ENCODE measurements around the gene DCPS. TPM values are rescaled to one million over a fixed set of nuclear protein-coding genes. Genes with fewer than 3 reads are reported as not detected.
A peak's percentile ranks its signal among the peaks of the same experiment; 100 is the strongest.

DCPS gene
- total RNA-seq, 1 donor from 2014 or later, result 42.1 TPM

DNA sequence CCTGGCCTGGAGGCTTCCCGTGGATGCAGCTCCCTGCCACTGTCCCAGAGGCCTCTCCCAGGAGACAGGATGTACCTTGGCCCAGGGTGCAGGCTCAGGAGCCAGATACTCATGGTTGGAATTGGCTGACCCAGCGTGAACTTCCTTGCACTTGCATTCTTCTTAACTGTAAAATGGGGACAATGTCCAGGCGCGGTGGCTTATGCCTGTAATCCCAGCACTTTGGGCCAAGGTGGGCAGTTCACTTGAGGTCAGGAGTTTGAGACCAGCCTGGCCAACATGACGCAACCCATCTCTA lies 31.6 kb downstream of the DCPS start:
- no peak for DNase-seq (ENCODE audit: low spot score)
- Mint-ChIP-seq H3K36me3 (ENCODE audit: low read depth) (peaks cover 29% of the 10 kb centered on the region), H3K27ac (no peak overlapping the region), H3K27me3 (ENCODE audit: low read depth) (no peaks in the 10 kb centered on the region), H3K4me1 (ENCODE audit: low read depth) (peaks cover 22% of the 10 kb centered on the region), H3K9me3 (no peaks in the 10 kb centered on the region), H3K4me3 (ENCODE audit: low read depth) (no peak overlapping the region)
- intact Hi-C loops (cut with micrococcal nuclease), result no loop called here

DNA sequence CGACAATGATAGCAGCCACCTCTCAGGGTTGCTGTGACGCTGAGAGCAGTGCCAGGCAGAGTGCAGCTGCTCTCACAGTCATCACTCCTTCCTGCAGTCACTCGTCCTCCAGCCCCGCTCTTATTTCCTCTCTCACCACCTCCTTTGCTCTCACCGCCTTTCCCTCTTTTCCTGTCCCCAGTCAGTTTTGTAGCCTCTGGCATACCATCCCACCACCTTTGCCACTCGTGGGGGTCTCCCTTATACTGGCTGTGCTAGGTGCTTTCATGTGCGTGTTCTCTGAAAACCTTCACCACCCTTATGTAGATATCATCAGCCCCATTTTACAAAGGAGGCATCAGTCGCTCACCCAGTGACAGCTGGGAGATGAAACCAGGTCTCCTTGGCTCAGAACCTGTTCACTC lies 32.3 kb downstream of the DCPS start:
- Mint-ChIP-seq H3K4me3 (ENCODE audit: low read depth) (no peak overlapping the region), H3K4me1 (ENCODE audit: low read depth) (peaks cover 25% of the 10 kb centered on the region), H3K9me3 (no peaks in the 10 kb centered on the region), H3K36me3 (ENCODE audit: low read depth) (peaks cover 34% of the 10 kb centered on the region), H3K27ac (peak overlapping the region; percentile 50), H3K27me3 (ENCODE audit: low read depth) (no peaks in the 10 kb centered on the region)
- DNase-seq (ENCODE audit: low spot score), result no peak
- intact Hi-C loops (cut with micrococcal nuclease), result no loop called here

DNA sequence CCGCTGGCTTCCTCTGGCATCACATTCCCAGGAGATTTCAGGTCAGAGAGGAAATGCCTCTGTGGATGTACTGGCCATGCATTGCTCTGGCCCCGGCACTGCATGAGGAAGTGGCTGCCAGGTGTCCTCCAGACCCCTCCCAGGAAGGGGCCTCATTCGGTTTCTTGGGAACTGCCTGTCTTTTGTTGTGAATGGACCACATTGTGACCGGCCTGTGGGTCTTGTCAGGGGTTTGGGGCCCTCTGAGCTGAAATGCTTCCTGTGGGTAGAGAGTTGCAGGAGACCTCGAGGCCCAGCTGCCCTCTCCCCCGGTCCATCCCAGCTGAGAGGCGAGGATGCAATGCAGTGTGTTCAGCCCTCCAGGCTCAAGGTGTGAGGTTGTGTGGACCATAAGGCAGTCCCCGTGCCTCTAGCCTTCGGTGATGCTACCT lies 32.8 kb downstream of the DCPS start:
- peaks cover 35% of the 10 kb centered on the region for H3K36me3 Mint-ChIP-seq (ENCODE audit: low read depth)
- intact Hi-C loops (cut with micrococcal nuclease), result no loop called here
- H3K9me3 Mint-ChIP-seq, result no peaks in the 10 kb centered on the region
- H3K4me3 Mint-ChIP-seq (ENCODE audit: low read depth), result no peak overlapping the region
- no peaks in the 10 kb centered on the region for H3K27me3 Mint-ChIP-seq (ENCODE audit: low read depth)
- peaks cover 30% of the 10 kb centered on the region for H3K4me1 Mint-ChIP-seq (ENCODE audit: low read depth)
- DNase-seq (ENCODE audit: low spot score), result no peak
- no peak overlapping the region for H3K27ac Mint-ChIP-seq

DNA sequence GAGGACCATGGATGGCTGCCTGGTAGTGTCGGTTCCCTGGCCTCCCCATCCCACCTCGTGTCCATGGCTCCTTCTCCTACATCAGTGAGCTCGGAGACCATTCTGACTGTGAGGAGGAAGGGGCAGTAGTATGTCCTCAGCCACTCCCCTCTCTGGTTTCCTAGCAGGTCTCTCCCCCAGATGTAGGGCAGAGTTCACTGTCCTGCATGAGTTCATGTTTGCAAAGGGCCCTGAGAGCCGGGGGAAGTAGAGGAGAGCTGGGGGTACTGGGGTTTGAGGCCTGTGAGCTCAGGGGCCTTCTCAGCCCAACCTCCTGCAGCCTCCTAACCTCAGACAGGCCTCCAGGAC lies 33.2 kb downstream of the DCPS start:
- H3K4me3 Mint-ChIP-seq (ENCODE audit: low read depth), result no peak overlapping the region
- H3K36me3 Mint-ChIP-seq (ENCODE audit: low read depth), result peaks cover 38% of the 10 kb centered on the region
- intact Hi-C loops (cut with micrococcal nuclease), result no loop called here
- no peaks in the 10 kb centered on the region for H3K9me3 Mint-ChIP-seq
- peaks cover 34% of the 10 kb centered on the region for H3K4me1 Mint-ChIP-seq (ENCODE audit: low read depth)
- no peak overlapping the region for H3K27ac Mint-ChIP-seq
- no peaks in the 10 kb centered on the region for H3K27me3 Mint-ChIP-seq (ENCODE audit: low read depth)
- no peak for DNase-seq (ENCODE audit: low spot score)

DNA sequence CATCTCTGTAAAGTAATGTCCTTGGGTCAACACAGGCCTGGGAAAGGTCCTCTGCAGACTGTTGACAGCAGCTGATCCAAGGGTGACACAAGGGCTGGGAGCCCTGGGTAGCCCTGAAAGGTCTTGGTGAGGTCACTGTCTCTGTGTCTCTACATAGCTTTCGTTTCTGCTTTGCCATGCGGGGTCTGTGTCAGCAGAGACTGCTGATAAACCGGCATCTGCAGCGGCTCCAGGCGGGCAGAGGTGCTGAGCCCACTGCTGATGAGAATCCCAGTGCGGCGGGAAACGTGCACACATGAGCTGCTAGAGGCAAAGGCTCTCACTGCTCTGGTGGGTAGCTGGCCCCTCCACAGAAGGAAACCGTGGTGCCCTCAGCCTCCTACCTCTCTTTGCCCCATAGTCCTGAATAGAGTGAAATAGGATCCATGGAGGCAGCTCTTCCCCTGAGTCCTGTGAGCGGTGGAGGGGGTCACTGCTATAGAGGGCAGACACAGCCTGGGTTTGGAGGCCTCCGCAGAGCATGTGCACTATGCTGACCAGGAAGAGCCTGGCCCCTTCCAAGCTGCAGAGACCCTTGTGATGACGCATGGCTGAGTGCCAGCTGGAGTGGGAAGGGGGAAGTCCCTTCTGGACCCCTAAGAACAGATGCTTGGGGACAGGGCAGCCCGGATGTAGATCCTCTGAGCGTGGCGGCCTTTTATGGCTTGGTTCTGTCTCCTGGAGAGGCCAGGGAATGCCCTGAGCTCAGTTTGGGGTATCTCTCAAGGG lies 33.8 kb downstream of the DCPS start:
- Mint-ChIP-seq H3K27ac (no peak overlapping the region), H3K27me3 (ENCODE audit: low read depth) (no peaks in the 10 kb centered on the region), H3K4me1 (ENCODE audit: low read depth) (peaks cover 35% of the 10 kb centered on the region), H3K4me3 (ENCODE audit: low read depth) (no peak overlapping the region), H3K36me3 (ENCODE audit: low read depth) (peaks cover 38% of the 10 kb centered on the region), H3K9me3 (no peaks in the 10 kb centered on the region)
- intact Hi-C loops (cut with micrococcal nuclease), result no loop called here
- no peak for DNase-seq (ENCODE audit: low spot score)

DNA sequence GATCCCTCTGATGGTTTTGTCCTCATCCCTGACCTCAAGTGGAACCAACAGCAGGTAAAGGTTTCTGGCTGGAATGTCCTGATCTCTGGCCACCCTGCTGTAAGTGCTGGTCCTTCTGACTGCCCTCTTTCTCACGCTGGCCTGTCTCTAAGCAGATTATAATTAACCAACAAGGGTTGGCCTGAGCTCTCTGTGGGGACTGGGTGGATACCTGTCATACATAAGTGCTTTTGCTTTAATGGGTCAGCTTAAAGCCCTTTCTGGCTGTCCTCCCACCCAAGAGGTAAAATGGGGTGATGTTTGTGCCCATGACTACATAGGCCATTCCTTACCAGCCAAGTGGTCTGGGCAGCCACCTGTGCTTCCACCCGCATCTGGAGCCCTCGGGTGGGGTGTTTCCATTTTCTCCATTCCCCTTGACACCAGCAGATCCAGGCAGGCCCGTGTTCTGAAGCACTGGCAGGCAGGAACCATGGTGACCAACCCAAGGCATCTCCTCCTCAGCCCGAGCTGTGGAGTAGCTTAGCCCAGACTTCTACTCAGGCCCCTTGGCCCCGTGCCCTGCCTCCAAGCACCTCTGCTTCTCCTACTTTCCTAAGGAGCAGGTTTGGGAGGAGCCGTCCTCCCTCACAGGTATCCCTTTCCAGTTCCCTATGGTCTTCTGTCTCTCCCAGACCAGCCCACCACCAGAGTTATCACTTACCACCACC lies 34.6 kb downstream of the DCPS start:
- H3K27ac Mint-ChIP-seq, result no peak overlapping the region
- H3K36me3 Mint-ChIP-seq (ENCODE audit: low read depth), result peaks cover 36% of the 10 kb centered on the region
- intact Hi-C loops (cut with micrococcal nuclease), result no loop called here
- H3K4me3 Mint-ChIP-seq (ENCODE audit: low read depth), result no peak overlapping the region
- H3K4me1 Mint-ChIP-seq (ENCODE audit: low read depth), result peaks cover 34% of the 10 kb centered on the region
- no peak for DNase-seq (ENCODE audit: low spot score)
- H3K27me3 Mint-ChIP-seq (ENCODE audit: low read depth), result no peaks in the 10 kb centered on the region
- no peaks in the 10 kb centered on the region for H3K9me3 Mint-ChIP-seq

DNA sequence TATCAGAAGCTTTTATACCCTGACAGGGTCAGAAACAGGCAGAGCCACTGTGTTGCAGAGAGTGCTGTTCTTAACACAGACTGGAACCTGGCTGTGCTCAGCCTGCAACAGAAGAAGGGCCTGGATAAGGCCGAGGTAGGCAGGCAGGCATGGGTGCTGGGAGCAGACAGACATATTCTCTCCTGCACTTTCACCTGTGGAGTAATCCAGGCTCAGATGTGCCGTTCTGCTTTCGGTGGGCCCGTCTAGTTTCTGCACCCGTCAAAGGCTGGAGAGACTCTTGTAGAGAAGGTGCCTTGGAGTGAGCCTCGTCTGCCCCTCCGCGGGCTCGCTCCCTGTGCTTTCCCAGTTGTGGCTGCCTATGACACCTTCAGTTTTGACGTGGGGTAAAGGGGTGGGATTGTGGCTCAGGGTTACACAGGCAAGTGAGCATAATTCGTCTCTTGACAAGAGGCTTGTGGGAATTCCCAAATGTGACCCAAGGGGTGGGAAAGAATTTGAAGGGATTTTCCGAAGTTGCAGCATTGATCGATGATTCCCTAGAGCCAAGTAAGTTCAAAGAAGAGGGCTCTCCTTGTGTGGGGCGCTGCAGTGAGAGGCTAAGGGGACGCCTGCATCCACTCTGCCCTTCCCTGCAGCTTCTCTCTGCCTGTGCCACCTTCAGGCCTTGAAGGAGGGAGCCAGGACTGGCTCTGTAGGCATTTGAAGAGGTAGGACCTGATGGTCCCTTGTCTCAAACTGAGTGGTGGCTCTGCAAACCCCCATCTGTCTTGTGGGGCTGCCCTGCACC lies 35.4 kb downstream of the DCPS start:
- Mint-ChIP-seq H3K4me3 (ENCODE audit: low read depth) (no peak overlapping the region), H3K27ac (no peak overlapping the region), H3K4me1 (ENCODE audit: low read depth) (peaks cover 34% of the 10 kb centered on the region), H3K9me3 (no peaks in the 10 kb centered on the region), H3K36me3 (ENCODE audit: low read depth) (peaks cover 39% of the 10 kb centered on the region), H3K27me3 (ENCODE audit: low read depth) (no peaks in the 10 kb centered on the region)
- intact Hi-C loops (cut with micrococcal nuclease), result no loop called here
- no peak for DNase-seq (ENCODE audit: low spot score)

DNA sequence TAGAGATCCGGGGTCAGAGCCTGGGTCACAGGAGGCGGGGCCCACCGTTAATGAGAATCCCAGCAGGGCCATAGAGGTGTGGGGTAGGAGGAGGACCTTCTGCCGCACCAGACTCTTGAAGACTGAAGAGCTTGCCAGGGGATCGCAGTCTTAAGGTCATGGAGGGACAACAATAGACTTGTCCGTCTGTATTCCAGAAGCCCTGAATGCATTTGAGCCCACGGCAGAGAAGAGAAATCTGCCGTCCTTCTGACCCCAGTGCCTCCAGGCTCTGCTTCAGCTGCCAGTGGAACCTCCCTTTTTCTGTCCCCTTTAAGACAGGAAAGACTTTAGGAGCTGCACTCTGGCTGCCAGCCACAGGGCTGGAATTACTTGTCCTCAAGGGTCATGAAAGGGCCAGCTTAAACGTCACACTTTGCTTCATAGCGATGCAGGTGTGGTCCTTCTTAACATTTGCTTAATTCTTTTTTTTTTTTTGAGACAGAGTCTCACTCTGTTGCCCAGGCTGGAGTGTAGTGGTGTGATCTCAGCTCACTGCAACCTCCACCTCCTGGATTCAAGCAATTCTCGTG lies 36.1 kb downstream of the DCPS start:
- intact Hi-C loops (cut with micrococcal nuclease), result no loop called here
- Mint-ChIP-seq H3K4me1 (ENCODE audit: low read depth) (peaks cover 31% of the 10 kb centered on the region), H3K36me3 (ENCODE audit: low read depth) (peaks cover 39% of the 10 kb centered on the region), H3K27ac (no peak overlapping the region), H3K27me3 (ENCODE audit: low read depth) (no peaks in the 10 kb centered on the region), H3K4me3 (ENCODE audit: low read depth) (no peak overlapping the region), H3K9me3 (no peaks in the 10 kb centered on the region)
- DNase-seq (ENCODE audit: low spot score), result no peak

DNA sequence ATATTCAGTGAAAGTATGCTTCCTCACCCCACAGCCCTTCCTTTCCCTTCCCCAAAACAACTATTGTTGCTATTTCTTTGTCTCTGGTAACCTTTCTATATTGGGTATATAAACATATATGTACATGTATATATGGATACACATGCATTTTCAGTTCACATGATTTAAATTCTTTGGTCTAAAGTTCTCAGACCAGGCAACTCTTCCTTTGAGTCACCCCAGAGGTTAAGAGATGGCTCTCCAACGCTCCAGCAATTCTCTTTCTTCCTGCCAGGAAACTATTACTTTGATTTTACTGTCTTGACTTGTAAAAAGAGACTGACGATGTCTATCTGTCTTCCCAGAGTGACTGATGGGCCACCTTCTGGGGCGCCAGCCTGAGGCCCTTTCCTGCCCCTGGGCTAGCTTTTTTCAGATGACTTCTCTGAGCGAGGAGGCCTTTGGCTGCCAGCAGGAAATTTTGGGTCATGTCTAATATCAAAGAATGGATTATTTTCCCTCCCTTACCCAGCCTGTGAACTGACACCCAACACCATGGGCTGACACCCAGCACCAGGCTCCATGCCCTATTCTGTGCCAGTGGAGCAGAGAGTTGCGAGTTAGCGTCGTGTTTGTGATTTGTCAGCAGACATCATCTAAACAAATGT lies 37.2 kb downstream of the DCPS start:
- Mint-ChIP-seq H3K27me3 (ENCODE audit: low read depth) (no peaks in the 10 kb centered on the region), H3K27ac (peak overlapping the region; percentile 59), H3K9me3 (no peaks in the 10 kb centered on the region), H3K4me3 (ENCODE audit: low read depth) (no peak overlapping the region), H3K36me3 (ENCODE audit: low read depth) (peaks cover 46% of the 10 kb centered on the region), H3K4me1 (ENCODE audit: low read depth) (peaks cover 31% of the 10 kb centered on the region)
- intact Hi-C loops (cut with micrococcal nuclease), result no loop called here
- DNase-seq (ENCODE audit: low spot score), result no peak

DNA sequence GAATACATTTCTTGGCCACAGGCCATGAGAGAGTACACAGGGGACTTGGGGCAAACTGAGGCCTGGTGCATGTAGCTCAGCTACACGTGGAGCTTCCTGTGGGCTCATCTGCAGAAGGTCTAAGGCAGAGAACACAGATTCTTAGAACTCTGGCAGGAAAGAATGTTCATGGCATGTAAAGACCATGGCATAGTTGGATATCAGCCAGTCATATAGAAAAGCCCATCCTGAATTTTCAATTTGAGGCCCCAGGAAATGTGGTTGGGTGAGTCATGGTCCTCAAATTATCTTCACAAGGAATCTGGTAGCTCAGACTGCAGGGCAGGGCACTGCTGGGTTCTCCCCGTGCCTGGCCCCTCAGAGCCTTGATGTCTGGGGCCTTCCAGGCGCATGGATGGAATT lies 37.9 kb downstream of the DCPS start:
- intact Hi-C loops (cut with micrococcal nuclease), result no loop called here
- peak overlapping the region; percentile 33 for H3K27ac Mint-ChIP-seq
- no peak overlapping the region for H3K4me3 Mint-ChIP-seq (ENCODE audit: low read depth)
- no peaks in the 10 kb centered on the region for H3K9me3 Mint-ChIP-seq
- no peak for DNase-seq (ENCODE audit: low spot score)
- peaks cover 46% of the 10 kb centered on the region for H3K36me3 Mint-ChIP-seq (ENCODE audit: low read depth)
- peaks cover 28% of the 10 kb centered on the region for H3K4me1 Mint-ChIP-seq (ENCODE audit: low read depth)
- no peaks in the 10 kb centered on the region for H3K27me3 Mint-ChIP-seq (ENCODE audit: low read depth)

DNA sequence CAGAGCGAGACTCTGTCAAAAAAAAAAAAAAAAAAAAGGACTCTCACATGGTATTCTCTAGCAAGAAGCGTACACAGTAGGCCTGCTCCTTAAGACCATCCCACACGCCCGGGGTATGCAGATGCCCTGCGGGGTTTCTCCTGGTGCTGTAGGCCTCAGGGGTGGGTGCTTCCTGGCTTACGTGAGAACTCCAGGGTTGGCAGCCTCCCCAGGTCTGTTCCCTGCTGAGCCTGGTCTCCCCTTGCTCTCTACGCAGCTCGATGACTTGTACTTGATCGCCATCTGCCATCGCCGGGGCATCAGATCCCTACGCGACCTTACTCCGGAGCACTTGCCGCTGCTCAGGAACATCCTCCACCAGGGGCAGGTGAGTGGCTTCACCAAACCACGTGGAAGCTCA lies 39.2 kb downstream of the DCPS start:
- no peak for DNase-seq (ENCODE audit: low spot score)
- H3K27ac Mint-ChIP-seq, result no peak overlapping the region
- no peak overlapping the region for H3K4me3 Mint-ChIP-seq (ENCODE audit: low read depth)
- intact Hi-C loops (cut with micrococcal nuclease), result no loop called here
- H3K27me3 Mint-ChIP-seq (ENCODE audit: low read depth), result no peaks in the 10 kb centered on the region
- H3K36me3 Mint-ChIP-seq (ENCODE audit: low read depth), result peaks cover 52% of the 10 kb centered on the region
- H3K9me3 Mint-ChIP-seq, result no peaks in the 10 kb centered on the region
- H3K4me1 Mint-ChIP-seq (ENCODE audit: low read depth), result peaks cover 28% of the 10 kb centered on the region

DNA sequence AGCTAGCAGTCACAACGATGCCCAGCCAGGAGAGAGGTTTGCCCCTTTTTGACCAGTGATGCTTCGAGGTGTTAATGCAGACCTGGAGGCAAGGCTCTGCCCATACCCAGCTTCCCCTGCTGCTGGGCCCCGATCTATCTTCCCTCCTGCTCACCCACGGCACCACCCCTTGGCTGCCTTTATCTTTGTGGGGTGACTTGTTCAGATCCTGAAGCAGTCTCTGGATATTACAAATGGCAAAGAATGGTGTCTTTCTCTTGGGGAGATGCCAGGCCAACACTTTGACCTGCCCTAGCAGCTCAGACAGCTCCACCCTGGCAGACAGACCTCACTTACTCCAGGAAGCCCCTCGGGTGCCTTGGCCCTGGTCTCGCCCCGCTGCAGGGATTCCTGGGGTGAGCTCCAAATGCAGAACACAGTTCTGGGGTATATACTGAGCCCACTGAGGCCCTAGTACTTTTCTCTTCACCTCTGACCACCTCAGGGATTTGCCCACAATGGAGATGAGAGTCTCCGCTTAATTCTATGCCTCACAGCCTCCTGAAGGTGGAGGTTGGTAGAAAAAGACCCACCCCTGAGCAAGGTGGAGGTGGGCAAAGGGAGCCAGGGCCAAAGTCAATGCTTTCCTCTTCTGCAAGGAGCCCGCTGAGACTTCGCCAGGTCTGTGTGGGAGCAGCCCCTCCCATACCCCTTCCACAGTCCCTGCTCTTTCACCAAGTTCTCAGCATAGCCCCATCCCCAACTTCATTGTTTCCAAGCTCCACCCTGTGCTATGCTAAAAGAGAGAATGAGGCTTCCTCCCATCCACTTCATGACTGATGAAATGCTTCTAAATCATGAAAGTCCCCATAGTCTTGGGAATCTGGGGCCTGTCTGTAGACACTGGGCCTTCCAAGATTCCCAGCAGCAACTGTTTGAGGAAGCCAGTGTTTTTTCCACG lies 40.6 kb downstream of the DCPS start:
- peaks cover 37% of the 10 kb centered on the region for H3K4me1 Mint-ChIP-seq (ENCODE audit: low read depth)
- H3K9me3 Mint-ChIP-seq, result no peaks in the 10 kb centered on the region
- intact Hi-C loops (cut with micrococcal nuclease), result no loop called here
- no peaks in the 10 kb centered on the region for H3K27me3 Mint-ChIP-seq (ENCODE audit: low read depth)
- peaks cover 58% of the 10 kb centered on the region for H3K36me3 Mint-ChIP-seq (ENCODE audit: low read depth)
- peak overlapping the region; percentile 28 for H3K27ac Mint-ChIP-seq
- DNase-seq (ENCODE audit: low spot score), result no peak
- H3K4me3 Mint-ChIP-seq (ENCODE audit: low read depth), result no peak overlapping the region

Measured in activated T-helper 2 cell treated with anti-CD3 and anti-CD28 coated beads, Interferon-gamma antibody, Interleukin-2, Interleukin-4, amounts not matched to agents 10 μg/mL and 5 μg/mL and 100 μg/mL, durations not matched to agents 14 hours and 24 hours and 36 hours (primary cell).